SK-N-SH treated with all-trans-retinoic acid at 6 μM for 48 hours (cell line): Measurements from ENCODE around the gene CCDC88C.

Experiments used
- ATAC-seq: fragments of 200-7000 bp; cut with Tn5 transposase; 3 replicates; pipeline ENCODE4 v1.9.1; 2020; ENCODE audit warnings: mild to moderate bottlenecking, moderate library complexity
- ARNTL ChIP-seq: fragments of 450-650 bp; formaldehyde crosslinking; IDR thresholded peaks from 2 replicates; pipeline ENCODE4 v1.5.0; 2020; ENCODE audit warnings: low read depth, mild to moderate bottlenecking, moderate library complexity, borderline replicate concordance
- BACH2 ChIP-seq: fragments of 250-450 bp; sonication (Bioruptor Pico); IDR thresholded peaks from 2 replicates; pipeline ENCODE4 v1.9.0; 2021; ENCODE audit warnings: mild to moderate bottlenecking, borderline replicate concordance
- CREB5 ChIP-seq: fragments of 250-450 bp; sonication (Bioruptor Pico); IDR thresholded peaks from 2 replicates; pipeline ENCODE4 v1.5.1; 2020; ENCODE audit warnings: low read depth, mild to moderate bottlenecking, moderate library complexity
- CSDC2 ChIP-seq: fragments of 250-450 bp; sonication (Bioruptor Pico); IDR thresholded peaks from 2 replicates; pipeline ENCODE4 v1.5.0; 2020; ENCODE audit warnings: mild to moderate bottlenecking, moderate library complexity
- CSRNP3 ChIP-seq: fragments of 250-450 bp; sonication (Bioruptor Pico); IDR thresholded peaks from 2 replicates; pipeline ENCODE4 v1.5.1; 2021; ENCODE audit warnings: mild to moderate bottlenecking, moderate library complexity
- ESRRG ChIP-seq: fragments of 250-450 bp; sonication (Bioruptor Pico); IDR thresholded peaks from 2 replicates; pipeline ENCODE4 v1.6.1; 2021; ENCODE audit warnings: mild to moderate bottlenecking
- GLIS3 ChIP-seq: fragments of 250-450 bp; sonication (Bioruptor Pico); IDR thresholded peaks from 2 replicates; pipeline ENCODE4 v1.5.0; 2020; ENCODE audit warnings: mild to moderate bottlenecking, moderate library complexity
- ISL1 ChIP-seq: fragments of 250-450 bp; sonication (Bioruptor Pico); IDR thresholded peaks from 2 replicates; pipeline ENCODE4 v2.1.2; 2022; ENCODE audit warnings: mild to moderate bottlenecking, moderate library complexity
- OSR1 ChIP-seq: fragments of 250-450 bp; sonication (Bioruptor Pico); IDR thresholded peaks from 2 replicates; pipeline ENCODE4 v1.8.0; 2022; ENCODE audit warnings: moderate library complexity, mild to moderate bottlenecking, inconsistent platforms
- PATZ1 ChIP-seq: fragments of 250-450 bp; sonication (Bioruptor Pico); IDR thresholded peaks from 2 replicates; pipeline ENCODE4 v1.8.0; 2020; ENCODE audit warnings: mild to moderate bottlenecking, moderate library complexity, borderline replicate concordance
- POU6F1 ChIP-seq: fragments of 250-450 bp; sonication (Bioruptor Pico); IDR thresholded peaks from 2 replicates; pipeline ENCODE4 v1.8.0; 2021; ENCODE audit warnings: low read depth, mild to moderate bottlenecking, moderate library complexity, borderline replicate concordance
- RARB ChIP-seq: fragments of 250-450 bp; sonication (Bioruptor Pico); IDR thresholded peaks from 2 replicates; pipeline ENCODE4 v1.8.0; 2021; ENCODE audit warnings: mild to moderate bottlenecking, moderate library complexity
- SNAI2 ChIP-seq: fragments of 250-450 bp; sonication (Bioruptor Pico); IDR thresholded peaks from 2 replicates; pipeline ENCODE4 v1.5.0; 2020; ENCODE audit warnings: mild to moderate bottlenecking, moderate library complexity
- TCF4 ChIP-seq: fragments of 250-450 bp; sonication (Bioruptor Pico); IDR thresholded peaks from 2 replicates; pipeline ENCODE4 v1.8.0; 2021; ENCODE audit warnings: mild to moderate bottlenecking, moderate library complexity, borderline replicate concordance
- TOX ChIP-seq: fragments of 250-450 bp; sonication (Bioruptor Pico); IDR thresholded peaks from 2 replicates; pipeline ENCODE4 v1.8.0; 2021; ENCODE audit warnings: mild to moderate bottlenecking, moderate library complexity, borderline replicate concordance
- ZC3H10 ChIP-seq: fragments of 250-450 bp; sonication (Bioruptor Pico); IDR thresholded peaks from 2 replicates; pipeline ENCODE4 v1.5.1; 2021; ENCODE audit warnings: mild to moderate bottlenecking, moderate library complexity
- ZFP30 ChIP-seq: fragments of 450-650 bp; formaldehyde crosslinking; IDR thresholded peaks from 2 replicates; pipeline ENCODE4 v1.5.0; 2022; ENCODE audit warnings: mild to moderate bottlenecking, moderate library complexity
- ZNF565 ChIP-seq: fragments of 450-650 bp; formaldehyde crosslinking; conservative IDR thresholded peaks from 2 replicates; pipeline ENCODE4 v1.5.0; 2020; ENCODE audit warnings: low read depth, mild to moderate bottlenecking, moderate library complexity
- ZNF70 ChIP-seq: fragments of 450-650 bp; formaldehyde crosslinking; IDR thresholded peaks from 2 replicates; pipeline ENCODE4 v1.5.0; 2020; ENCODE audit warnings: mild to moderate bottlenecking, moderate library complexity
- ZNF8 ChIP-seq: fragments of 450-650 bp; formaldehyde crosslinking; IDR thresholded peaks from 2 replicates; pipeline ENCODE4 v1.5.0; 2020; ENCODE audit warnings: mild to moderate bottlenecking, moderate library complexity
- TF ChIP-seq, protein P1 (sequence below): fragments of 250-450 bp; sonication (Bioruptor Pico); IDR thresholded peaks from 2 replicates; pipeline ENCODE4 v1.5.0; 2020; ENCODE audit warnings: mild to moderate bottlenecking, moderate library complexity

CCDC88C gene

GRCh38 chr14:91375720-91376452 is 41.7 kb downstream of the CCDC88C start:
- TF ChIP-seq ZNF70: no peak
- TF ChIP-seq BACH2 (CRISPR knock-in tag): no peak
- ATAC-seq: no peak

GRCh38 chr14:91374879-91375702 is 42.5 kb downstream of the CCDC88C start:
- TF ChIP-seq RARB (no peak), ZNF70 (no peak), CSRNP3 (CRISPR knock-in tag) (no peak), CSDC2 (no peak), GLIS3 (CRISPR knock-in tag) (no peak), ISL1 (CRISPR knock-in tag) (no peak), OSR1 (CRISPR knock-in tag) (no peak), ESRRG (CRISPR knock-in tag) (no peak), ZFP30 (CRISPR knock-in tag) (no peak), ZC3H10 (no peak), POU6F1 (no peak), PATZ1 (CRISPR knock-in tag) (no peak), ZNF565 (CRISPR knock-in tag) (no peak), CREB5 (CRISPR knock-in tag) (no peak), TOX (CRISPR knock-in tag) (no peak), ZNF8 (CRISPR knock-in tag) (no peak), ARNTL (no peak)
- no peak for ATAC-seq

- no peak for ATAC-seq
- TF ChIP-seq, protein P1, sequence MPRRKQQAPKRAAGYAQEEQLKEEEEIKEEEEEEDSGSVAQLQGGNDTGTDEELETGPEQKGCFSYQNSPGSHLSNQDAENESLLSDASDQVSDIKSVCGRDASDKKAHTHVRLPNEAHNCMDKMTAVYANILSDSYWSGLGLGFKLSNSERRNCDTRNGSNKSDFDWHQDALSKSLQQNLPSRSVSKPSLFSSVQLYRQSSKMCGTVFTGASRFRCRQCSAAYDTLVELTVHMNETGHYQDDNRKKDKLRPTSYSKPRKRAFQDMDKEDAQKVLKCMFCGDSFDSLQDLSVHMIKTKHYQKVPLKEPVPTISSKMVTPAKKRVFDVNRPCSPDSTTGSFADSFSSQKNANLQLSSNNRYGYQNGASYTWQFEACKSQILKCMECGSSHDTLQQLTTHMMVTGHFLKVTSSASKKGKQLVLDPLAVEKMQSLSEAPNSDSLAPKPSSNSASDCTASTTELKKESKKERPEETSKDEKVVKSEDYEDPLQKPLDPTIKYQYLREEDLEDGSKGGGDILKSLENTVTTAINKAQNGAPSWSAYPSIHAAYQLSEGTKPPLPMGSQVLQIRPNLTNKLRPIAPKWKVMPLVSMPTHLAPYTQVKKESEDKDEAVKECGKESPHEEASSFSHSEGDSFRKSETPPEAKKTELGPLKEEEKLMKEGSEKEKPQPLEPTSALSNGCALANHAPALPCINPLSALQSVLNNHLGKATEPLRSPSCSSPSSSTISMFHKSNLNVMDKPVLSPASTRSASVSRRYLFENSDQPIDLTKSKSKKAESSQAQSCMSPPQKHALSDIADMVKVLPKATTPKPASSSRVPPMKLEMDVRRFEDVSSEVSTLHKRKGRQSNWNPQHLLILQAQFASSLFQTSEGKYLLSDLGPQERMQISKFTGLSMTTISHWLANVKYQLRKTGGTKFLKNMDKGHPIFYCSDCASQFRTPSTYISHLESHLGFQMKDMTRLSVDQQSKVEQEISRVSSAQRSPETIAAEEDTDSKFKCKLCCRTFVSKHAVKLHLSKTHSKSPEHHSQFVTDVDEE (CRISPR knock-in tag): no peak
- TF ChIP-seq BACH2 (CRISPR knock-in tag) (no peak), ZNF8 (CRISPR knock-in tag) (no peak), ARNTL (no peak), SNAI2 (no peak), POU6F1 (no peak), ISL1 (CRISPR knock-in tag) (no peak), TCF4 (CRISPR knock-in tag) (no peak), ZC3H10 (no peak), ZFP30 (CRISPR knock-in tag) (no peak), ZNF565 (CRISPR knock-in tag) (no peak), ZNF70 (no peak), GLIS3 (CRISPR knock-in tag) (no peak), CREB5 (CRISPR knock-in tag) (no peak)
Observed at GRCh38 chr14:91374287-91374878, 43.2 kb downstream of the CCDC88C start.
